Fibroblast of the conjunctiva (primary cell): ENCODE measurements around the gene TRAPPC5.

Experiments
- DNase-seq: peaks from one replicate; pipeline ENCODE4 v3.0.0-alpha.2; 2010; ENCODE audit warnings: low read depth

Gene TRAPPC5

DNA sequence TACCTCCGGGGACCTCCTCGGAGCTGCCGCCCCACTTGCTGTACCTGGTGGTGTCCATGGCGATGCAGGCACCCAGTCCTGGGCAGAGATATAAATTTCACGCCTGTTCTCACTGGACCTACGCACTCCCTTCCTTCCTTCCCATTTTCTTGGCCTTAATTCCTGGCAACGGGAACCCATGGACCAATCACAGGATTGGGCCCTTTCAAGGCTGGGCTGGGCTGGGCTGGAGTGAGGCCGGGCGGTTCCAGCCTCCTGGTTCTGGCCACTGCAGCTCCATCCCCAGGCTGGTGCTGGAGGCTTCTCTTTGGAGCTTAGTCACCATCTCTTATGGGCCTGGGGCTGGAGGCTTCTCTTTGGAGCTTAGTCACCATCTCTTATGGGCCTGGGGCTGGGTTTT, 51.4 kb downstream of the TRAPPC5 start, which contains the start of gene CLEC4G:
TSS of gene CLEC4G (minus strand) at position 66 of the 400 bp plus-strand sequence. CDS start at position 58, 8 bp downstream.
- DNase-seq = no peak

DNA sequence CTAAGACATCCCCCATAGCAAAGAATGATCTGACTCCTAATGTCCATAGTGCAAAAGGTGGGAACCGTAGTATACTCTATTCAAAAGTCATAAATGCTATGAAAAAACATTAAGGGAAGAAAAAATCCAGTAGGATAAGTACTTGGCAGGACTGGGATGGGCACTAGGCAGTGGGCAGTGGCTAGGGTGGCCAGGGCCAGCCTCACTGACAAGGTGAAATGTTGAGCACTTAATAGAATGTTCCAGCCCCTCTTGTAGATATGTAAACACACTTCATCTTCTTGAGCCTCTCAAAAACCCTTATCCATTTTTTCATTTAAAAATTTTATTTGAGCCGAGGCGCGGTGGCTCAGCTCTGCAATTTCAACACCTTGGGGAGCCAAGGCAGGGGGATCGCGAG, 52.7 kb downstream of the TRAPPC5 start:
- DNase-seq = no peak

DNA sequence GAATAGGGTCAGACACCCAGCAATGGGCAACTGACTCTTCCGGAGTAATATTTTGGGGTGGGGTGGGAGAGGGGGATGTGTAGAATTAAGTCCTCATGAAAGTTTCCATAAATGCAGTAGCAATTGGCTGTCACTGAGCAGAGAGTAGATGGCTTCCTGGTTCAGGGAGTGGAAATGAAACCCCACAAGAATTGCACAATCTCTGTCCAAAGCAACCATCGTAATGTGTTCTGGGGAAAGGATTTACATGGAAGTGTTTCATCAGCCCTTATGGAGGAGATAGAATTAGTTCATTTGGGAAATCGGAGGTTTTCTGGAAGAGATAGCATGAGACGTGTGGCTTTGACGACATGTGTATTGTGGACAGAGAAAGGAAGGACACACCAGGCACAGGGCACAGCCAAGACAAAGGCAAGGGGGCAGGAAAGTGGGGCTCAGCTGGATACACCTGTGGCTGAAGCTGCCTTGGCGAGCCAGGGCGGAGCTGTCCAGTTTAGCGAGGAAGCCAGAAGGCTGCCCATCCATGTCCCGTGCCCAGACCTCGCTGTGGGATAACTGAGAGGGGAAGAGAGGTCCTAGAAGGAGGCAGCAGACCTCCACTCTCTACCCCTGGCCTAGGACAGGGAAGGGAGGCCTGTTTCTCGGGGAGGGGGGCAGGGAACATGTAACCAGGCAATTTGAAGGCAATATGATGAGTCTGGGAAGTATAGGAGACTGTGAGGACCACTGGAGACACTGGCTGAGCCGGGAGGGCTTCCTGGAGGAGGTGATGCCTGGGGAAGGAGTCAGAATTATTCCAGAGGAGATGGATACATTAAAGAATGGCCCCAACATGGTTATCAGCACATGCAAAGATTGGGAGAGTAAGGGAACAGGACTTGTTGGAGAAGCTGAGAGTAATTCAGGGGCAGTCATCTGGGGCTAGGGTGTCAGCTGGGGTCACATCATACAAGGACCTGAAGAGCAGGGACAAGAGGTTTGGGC, 53.9 kb downstream of the TRAPPC5 start:
- no peak for DNase-seq

DNA sequence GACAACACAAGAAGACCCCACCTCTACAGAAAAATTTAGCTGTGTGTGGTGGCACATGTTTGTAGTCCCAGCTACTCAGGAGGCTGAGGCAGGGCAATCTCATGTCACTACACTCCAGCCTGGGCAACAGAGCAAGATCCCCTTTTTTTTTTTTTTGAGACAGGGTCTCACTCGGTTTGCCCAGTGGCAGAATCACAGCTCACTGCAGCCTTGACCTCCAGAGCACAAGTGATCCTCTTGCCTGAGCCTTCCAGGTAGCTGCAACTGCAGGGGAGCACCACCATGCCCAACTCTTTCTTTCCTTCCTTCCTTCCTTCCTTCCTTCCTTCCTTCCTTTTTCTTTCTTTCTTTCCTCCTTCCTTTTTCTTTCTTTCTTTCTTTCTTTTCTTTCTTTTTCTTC, 55.5 kb downstream of the TRAPPC5 start:
- no peak for DNase-seq

DNA sequence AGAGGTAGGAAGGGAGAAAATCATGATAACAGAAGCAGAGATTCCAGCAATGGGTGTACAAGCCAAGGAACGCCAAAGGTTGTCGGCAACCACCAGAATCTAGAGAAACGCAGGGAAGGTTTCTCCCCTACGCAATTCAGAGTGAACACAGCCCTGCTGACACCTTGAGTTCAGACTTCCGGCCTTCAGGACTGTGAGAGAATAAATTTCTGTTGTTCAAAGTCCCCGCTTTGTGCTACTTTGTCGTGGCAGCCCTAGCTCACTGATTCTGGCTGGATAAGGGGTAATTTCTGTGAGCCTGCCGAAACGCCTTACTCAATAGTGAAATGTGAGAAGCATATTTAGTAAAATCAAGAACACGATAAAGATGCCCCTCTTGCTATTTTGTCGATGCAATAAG, 56.6 kb downstream of the TRAPPC5 start:
- no peak for DNase-seq
